Esophagus squamous epithelium (tissue), 4 donors: ENCODE measurements around the gene TOX3.

Source experiments
- CTCF ChIP-seq, 6 experiments: fragments of 450-650 bp in 4 of 6; fragments of 200-600 bp in 2 of 6; sonication (generic) in 2 of 6; IDR thresholded peaks; one replicate each; pipeline ENCODE4 v1.5.1; 2016 to 2019; ENCODE audit warnings: antibody characterized with exemption in 6 of 6, mild to moderate bottlenecking in 4 of 6, moderate library complexity in 4 of 6
- POLR2A ChIP-seq, 4 donors: fragments of 450-650 bp; IDR thresholded peaks; one replicate each; pipeline ENCODE4 v1.6.1; 2017; ENCODE audit warnings: antibody characterized with exemption in 4 of 4, mild to moderate bottlenecking in 4 of 4, moderate library complexity in 3 of 4

- TF ChIP-seq CTCF (IDR thresholded peaks at IDR 0.05) (no peak), POLR2A (IDR thresholded peaks at IDR 0.05) (no peak)
Measured at GRCh38 chr16:52545222-52545897, 1.6 kb downstream of the TOX3 start.
